GM13976 (cell line): Measurements from ENCODE around the gene TUBB6.

ENCODE experiments used
- DNase-seq: peaks from one replicate; pipeline ENCODE4 v3.0.0; 2012; ENCODE audit warnings: low spot score
- CTCF ChIP-seq: IDR thresholded peaks from 2 replicates; pipeline ENCODE4 v1.5.1; 2012; ENCODE audit warnings: borderline replicate concordance, mild to moderate bottlenecking; ENCODE audit not compliant: insufficient read depth; ENCODE audit errors: extremely low read depth, missing control alignments, control extremely low read depth
- in situ Hi-C: fragments of 300-500 bp; cut with MboI; formaldehyde crosslinking; loops from one replicate; pipeline ENCODE4 v1.12.0; 2022; ENCODE audit warnings: low sequenced_read_pairs, mixed read lengths, inconsistent platforms; ENCODE audit not compliant: unreplicated experiment

TUBB6 gene

GRCh38 chr18:12314591-12315305 lies 6.7 kb downstream of the TUBB6 start:
- DNase-seq, result no peak
- in situ Hi-C loops, result no loop called here
- TF ChIP-seq CTCF, result no peak

GRCh38 chr18:12315490-12315889 lies 7.4 kb downstream of the TUBB6 start:
- in situ Hi-C loops, result no loop called here
- DNase-seq, result no peak
- no peak for TF ChIP-seq CTCF

- no peak for DNase-seq
- in situ Hi-C loops, result no loop called here
- TF ChIP-seq CTCF, result no peak
These were observed 7.9 kb downstream of the TUBB6 start for GRCh38 chr18:12315911-12316310.

GRCh38 chr18:12317664-12318333 lies 9.8 kb downstream of the TUBB6 start:
- no peak for TF ChIP-seq CTCF
- DNase-seq, result no peak
- in situ Hi-C loops, result no loop called here

GRCh38 chr18:12318334-12318697 lies 10.3 kb downstream of the TUBB6 start:
- no peak for TF ChIP-seq CTCF
- no peak for DNase-seq
- in situ Hi-C loops, result no loop called here

- TF ChIP-seq CTCF, result no peak
- in situ Hi-C loops, result no loop called here
- no peak for DNase-seq
These were observed 10.8 kb downstream of the TUBB6 start for GRCh38 chr18:12318857-12319256.
